Endodermal cell (in vitro differentiated cells): ENCODE data around the gene DUSP23. TPM values are rescaled to one million over a fixed set of nuclear protein-coding genes. Genes with fewer than 3 reads are reported as not detected.

Experiments used
- DNase-seq: peaks from one replicate; pipeline ENCODE4 v3.0.0-alpha.2; 2017
- H3K27ac ChIP-seq: 2 replicates; pipeline ENCODE4 v1.5.1; 2013; ENCODE audit warnings: mild to moderate bottlenecking, low read depth, low read length, moderate library complexity
- H3K27me3 ChIP-seq: 2 replicates; pipeline ENCODE4 v1.6.1; 2013; ENCODE audit warnings: mild to moderate bottlenecking, low read length, moderate library complexity; ENCODE audit not compliant: insufficient read depth, control insufficient read depth, poor library complexity, severe bottlenecking
- H3K36me3 ChIP-seq: 2 replicates; pipeline ENCODE4 v1.7.0; 2013; ENCODE audit warnings: mild to moderate bottlenecking, low read length, moderate library complexity; ENCODE audit not compliant: control insufficient read depth, insufficient read depth
- H3K4me1 ChIP-seq: one replicate; pipeline ENCODE4 v1.7.0; 2013; ENCODE audit warnings: low read length; ENCODE audit not compliant: control insufficient read depth, insufficient read depth
- H3K4me3 ChIP-seq: 2 replicates; pipeline ENCODE4 v1.5.1; 2013; ENCODE audit warnings: mild to moderate bottlenecking, low read length, moderate library complexity
- H3K9ac ChIP-seq: 2 replicates; pipeline ENCODE4 v1.6.1; 2013; ENCODE audit warnings: mild to moderate bottlenecking, low read length, moderate library complexity; ENCODE audit not compliant: poor library complexity, severe bottlenecking; ENCODE audit errors: extremely low read depth
- H3K9me3 ChIP-seq: 2 replicates; pipeline ENCODE4 v1.6.1; 2013; ENCODE audit warnings: mild to moderate bottlenecking, low read length, moderate library complexity; ENCODE audit not compliant: control insufficient read depth
- H3K27ac Mint-ChIP-seq: 2 replicates; pipeline ENCODE4 v1.8.0; 2020; ENCODE audit warnings: mixed read lengths
- H3K27me3 Mint-ChIP-seq: 2 replicates; pipeline ENCODE4 v1.8.0; 2021; ENCODE audit warnings: mild to moderate bottlenecking, mixed read lengths; ENCODE audit not compliant: insufficient read depth
- H3K36me3 Mint-ChIP-seq: 2 replicates; pipeline ENCODE4 v1.8.0; 2020; ENCODE audit warnings: low read depth, mixed read lengths
- H3K4me1 Mint-ChIP-seq: 2 replicates; pipeline ENCODE4 v1.8.0; 2020; ENCODE audit warnings: mixed read lengths
- H3K4me3 Mint-ChIP-seq: 2 replicates; pipeline ENCODE4 v1.8.0; 2020; ENCODE audit warnings: mild to moderate bottlenecking, moderate library complexity, mixed read lengths
- H3K9me3 Mint-ChIP-seq: 2 replicates; pipeline ENCODE4 v1.8.0; 2020; ENCODE audit warnings: mild to moderate bottlenecking, mixed read lengths
- WGBS, 2 experiments: methylation state at CpG; one replicate each; pipeline versions ENCODE4 v1.1.5 to v1.1.7; 2013; ENCODE audit warnings: missing lambda C conversion rate in 2 of 2, mixed read lengths in 1 of 2; ENCODE audit not compliant: insufficient coverage in 1 of 2, insufficient read length in 1 of 2; 5-methylcytosine and 5-hydroxymethylcytosine counted together
- total RNA-seq, 2 donors: library from RNA; stranded (reverse); fragmentation: NEBNext Ultra II Directional in 1 of 2; extraction: Animal tissue kit (Norgen Biotek cat#: 25700) in 1 of 2; gene quantifications; 2 replicates in 1 of 2; 3 replicates in 1 of 2; pipeline ENCODE4 v1.2.1, GENCODE V29; 2021
- TF ChIP-seq, protein P1 (sequence below): fragments of 200-600 bp; sonication (generic); conservative IDR thresholded peaks from 2 replicates; pipeline ENCODE4 v1.5.0; 2021; ENCODE audit warnings: antibody characterized with exemption, mild to moderate bottlenecking

Gene DUSP23
- total RNA-seq, 2 donors from 2014 or later, result 28.8 to 32.3 TPM

DNA sequence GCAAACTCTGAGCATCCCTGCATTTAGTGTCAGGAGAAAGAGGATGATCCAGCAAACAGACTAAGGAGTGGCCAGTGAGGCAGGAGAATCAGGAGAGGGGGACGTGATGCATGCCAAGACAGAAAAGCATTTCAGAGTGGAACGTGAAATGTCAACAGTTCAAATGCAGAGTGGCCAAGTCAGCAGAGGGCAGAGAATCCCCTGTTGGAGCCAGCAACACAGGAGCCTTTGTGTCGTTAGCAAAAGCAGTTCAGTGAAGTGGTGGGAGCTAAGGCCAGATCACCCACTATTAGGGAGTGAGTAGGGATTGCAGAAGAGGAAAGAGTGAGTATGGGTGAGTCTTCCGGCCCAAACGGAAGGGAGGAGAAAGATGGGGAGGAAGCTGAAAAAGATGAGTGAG, 14.8 kb downstream of the DUSP23 start:
- Histone ChIP-seq H3K4me3 (no peak overlapping the region), H3K27ac (no peak overlapping the region), H3K9ac (no peak overlapping the region), H3K27me3 (peaks cover 33% of the 10 kb centered on the region), H3K36me3 (no peaks in the 10 kb centered on the region), H3K9me3 (no peaks in the 10 kb centered on the region), H3K4me1 (no peaks in the 10 kb centered on the region)
- Mint-ChIP-seq H3K9me3 (no peaks in the 10 kb centered on the region), H3K4me3 (no peak overlapping the region), H3K27me3 (peaks cover 22% of the 10 kb centered on the region), H3K27ac (no peak overlapping the region), H3K4me1 (no peaks in the 10 kb centered on the region), H3K36me3 (no peaks in the 10 kb centered on the region)
- TF ChIP-seq, protein P1, sequence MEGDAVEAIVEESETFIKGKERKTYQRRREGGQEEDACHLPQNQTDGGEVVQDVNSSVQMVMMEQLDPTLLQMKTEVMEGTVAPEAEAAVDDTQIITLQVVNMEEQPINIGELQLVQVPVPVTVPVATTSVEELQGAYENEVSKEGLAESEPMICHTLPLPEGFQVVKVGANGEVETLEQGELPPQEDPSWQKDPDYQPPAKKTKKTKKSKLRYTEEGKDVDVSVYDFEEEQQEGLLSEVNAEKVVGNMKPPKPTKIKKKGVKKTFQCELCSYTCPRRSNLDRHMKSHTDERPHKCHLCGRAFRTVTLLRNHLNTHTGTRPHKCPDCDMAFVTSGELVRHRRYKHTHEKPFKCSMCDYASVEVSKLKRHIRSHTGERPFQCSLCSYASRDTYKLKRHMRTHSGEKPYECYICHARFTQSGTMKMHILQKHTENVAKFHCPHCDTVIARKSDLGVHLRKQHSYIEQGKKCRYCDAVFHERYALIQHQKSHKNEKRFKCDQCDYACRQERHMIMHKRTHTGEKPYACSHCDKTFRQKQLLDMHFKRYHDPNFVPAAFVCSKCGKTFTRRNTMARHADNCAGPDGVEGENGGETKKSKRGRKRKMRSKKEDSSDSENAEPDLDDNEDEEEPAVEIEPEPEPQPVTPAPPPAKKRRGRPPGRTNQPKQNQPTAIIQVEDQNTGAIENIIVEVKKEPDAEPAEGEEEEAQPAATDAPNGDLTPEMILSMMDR, result no peak
- WGBS, 2 experiments, result 65 to 69% methylated on average over 5 of the region's 5 CpGs
- DNase-seq, result no peak

DNA sequence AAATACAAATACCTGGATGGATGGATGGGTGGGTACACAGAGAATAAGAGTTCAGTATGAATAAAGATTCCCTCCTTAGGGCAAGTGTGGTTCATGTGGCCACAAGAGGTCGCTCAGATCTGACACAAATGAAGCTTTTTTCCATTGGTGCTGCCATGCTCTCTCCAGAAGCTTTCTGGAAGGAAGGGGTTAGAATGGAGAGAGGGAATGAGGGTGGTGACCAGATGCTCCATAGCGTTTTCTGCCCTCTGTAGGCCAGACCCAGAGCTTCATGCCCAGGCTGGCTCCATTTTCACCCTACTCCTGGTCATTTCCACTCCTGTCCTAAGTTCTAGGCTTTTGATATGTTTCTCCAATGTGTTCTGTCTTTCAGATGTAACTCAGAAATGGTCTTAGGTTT, 18.1 kb downstream of the DUSP23 start:
- Mint-ChIP-seq H3K27me3 (peaks cover 41% of the 10 kb centered on the region), H3K36me3 (no peaks in the 10 kb centered on the region), H3K4me3 (no peak overlapping the region), H3K27ac (no peak overlapping the region), H3K9me3 (no peaks in the 10 kb centered on the region), H3K4me1 (no peaks in the 10 kb centered on the region)
- Histone ChIP-seq H3K36me3 (no peaks in the 10 kb centered on the region), H3K4me3 (no peak overlapping the region), H3K27me3 (peaks cover 42% of the 10 kb centered on the region), H3K27ac (no peak overlapping the region), H3K9ac (no peak overlapping the region), H3K9me3 (no peaks in the 10 kb centered on the region), H3K4me1 (no peaks in the 10 kb centered on the region)
- TF ChIP-seq, protein P1, result peak; percentile 90
- peak; percentile 90 for DNase-seq
- WGBS, 2 experiments, result 0 to 2% methylated on average over 2 of the region's 2 CpGs

DNA sequence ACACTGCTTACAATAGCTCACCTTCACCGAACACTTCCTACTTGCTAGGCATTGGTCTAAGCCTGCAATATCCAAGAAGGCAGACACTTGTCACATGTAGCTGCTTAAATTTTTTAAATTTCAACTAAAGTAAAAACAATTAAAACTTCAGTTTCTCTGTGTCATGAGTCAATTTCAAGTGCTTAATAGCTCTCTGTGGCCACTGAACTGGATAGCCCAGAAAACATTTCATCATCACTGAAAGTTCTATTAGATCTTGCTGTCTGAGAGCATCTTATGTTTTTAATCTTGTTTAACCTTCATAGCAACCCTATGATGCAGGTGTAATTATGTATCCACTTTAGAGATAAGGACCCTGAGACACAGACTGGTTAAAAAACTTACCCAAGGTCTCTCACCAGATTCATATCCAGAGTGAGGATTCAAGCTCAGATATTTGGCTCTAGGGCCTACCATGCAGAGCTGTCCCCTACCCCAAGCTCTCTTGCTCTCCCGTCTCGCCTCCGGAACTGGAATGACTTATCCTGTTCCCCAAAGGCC, 18.8 kb downstream of the DUSP23 start:
- no peak for DNase-seq
- Histone ChIP-seq H3K4me1 (no peaks in the 10 kb centered on the region), H3K36me3 (no peaks in the 10 kb centered on the region), H3K9ac (no peak overlapping the region), H3K4me3 (no peak overlapping the region), H3K27ac (no peak overlapping the region), H3K9me3 (no peaks in the 10 kb centered on the region), H3K27me3 (peaks cover 46% of the 10 kb centered on the region)
- no peaks in the 10 kb centered on the region for H3K4me1 Mint-ChIP-seq
- H3K27me3 Mint-ChIP-seq, result peaks cover 43% of the 10 kb centered on the region
- no peaks in the 10 kb centered on the region for H3K9me3 Mint-ChIP-seq
- WGBS, 2 experiments, result 75 to 93% methylated on average over 1 to 4 of the region's 4 CpGs
- TF ChIP-seq, protein P1, result no peak
- no peak overlapping the region for H3K27ac Mint-ChIP-seq
- H3K4me3 Mint-ChIP-seq, result no peak overlapping the region
- H3K36me3 Mint-ChIP-seq, result no peaks in the 10 kb centered on the region
